Measurements from ENCODE around the gene TSKS.

Gene TSKS

GRCh38 chr19:49712397-49712859 is 50.7 kb downstream of the TSKS start:
- peak overlapping the region; percentile 70 for H3K27ac ChIP-seq
- no peak for TF ChIP-seq CTCF (conservative IDR thresholded peaks at IDR 0.05)

GRCh38 chr19:49710372-49710951 is 52.6 kb downstream of the TSKS start:
- no peak overlapping the region for H3K27ac ChIP-seq
- TF ChIP-seq CTCF (conservative IDR thresholded peaks at IDR 0.05), result no peak

DNA sequence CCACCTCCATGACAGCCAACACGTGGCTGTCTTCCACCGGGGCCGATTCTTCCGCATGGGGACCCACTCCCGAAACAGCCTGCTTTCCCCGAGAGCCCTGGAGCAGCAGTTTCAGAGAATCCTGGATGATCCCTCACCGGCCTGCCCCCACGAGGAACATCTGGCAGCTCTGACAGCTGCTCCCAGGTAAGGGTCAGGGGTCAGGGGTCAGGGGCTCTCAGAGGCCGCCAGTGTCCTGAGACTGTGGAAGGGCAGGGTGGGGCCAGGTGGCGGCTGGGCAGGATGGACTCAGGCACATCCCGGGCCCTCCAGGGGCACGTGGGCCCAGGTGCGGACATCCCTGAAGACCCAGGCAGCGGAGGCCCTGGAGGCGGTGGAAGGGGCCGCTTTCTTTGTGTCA is 57.2 kb downstream of the TSKS start:
- H3K27ac ChIP-seq, result no peak overlapping the region
- TF ChIP-seq CTCF (conservative IDR thresholded peaks at IDR 0.05), result no peak

- H3K27ac ChIP-seq, result no peak overlapping the region
- TF ChIP-seq CTCF (conservative IDR thresholded peaks at IDR 0.05), result no peak
These were observed 58.0 kb downstream of the TSKS start for GRCh38 chr19:49704888-49705642.

DNA sequence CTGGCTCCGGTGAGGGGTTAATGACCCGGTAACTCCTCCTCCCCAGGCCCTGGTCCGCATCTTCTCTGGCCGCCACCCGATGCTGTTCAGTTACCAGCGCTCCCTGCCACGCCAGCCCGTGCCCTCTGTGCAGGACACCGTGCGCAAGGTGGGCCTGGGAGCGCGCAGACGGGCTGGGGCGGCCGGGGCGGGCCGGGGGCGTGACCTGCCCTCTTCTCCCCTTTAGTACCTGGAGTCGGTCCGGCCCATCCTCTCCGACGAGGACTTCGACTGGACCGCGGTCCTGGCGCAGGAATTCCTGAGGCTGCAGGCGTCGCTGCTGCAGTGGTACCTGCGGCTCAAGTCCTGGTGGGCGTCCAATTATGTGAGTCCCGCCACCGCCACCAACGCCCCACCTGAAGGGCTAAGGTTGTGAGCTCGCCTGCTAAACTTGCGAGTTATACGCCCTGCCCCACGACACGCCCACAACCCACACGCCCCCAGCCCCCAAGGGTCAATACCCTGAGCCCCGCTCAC is 61.8 kb downstream of the TSKS start:
- peak; percentile 49 for TF ChIP-seq CTCF (conservative IDR thresholded peaks at IDR 0.05)
- H3K27ac ChIP-seq, result no peak overlapping the region

GRCh38 chr19:49700563-49700962 is 62.5 kb downstream of the TSKS start:
- no peak overlapping the region for H3K27ac ChIP-seq
- no peak for TF ChIP-seq CTCF (conservative IDR thresholded peaks at IDR 0.05)

GRCh38 chr19:49699364-49699763 is 63.7 kb downstream of the TSKS start:
- TF ChIP-seq CTCF (conservative IDR thresholded peaks at IDR 0.05), result no peak
- H3K27ac ChIP-seq, result no peak overlapping the region
